Ishikawa (cell line): ENCODE results near the gene METTL25.

ENCODE experiments used
- CEBPB ChIP-seq: IDR thresholded peaks from 2 replicates; pipeline ENCODE4 v1.6.1; 2012
- EGR1 ChIP-seq: IDR thresholded peaks from 2 replicates; pipeline ENCODE4 v1.6.1; 2012
- EP300 ChIP-seq: IDR thresholded peaks from 2 replicates; pipeline ENCODE4 v1.6.1; 2012; ENCODE audit warnings: borderline replicate concordance
- RAD21 ChIP-seq: IDR thresholded peaks from 2 replicates; pipeline ENCODE4 v1.6.1; 2012; ENCODE audit warnings: low read depth
- REST ChIP-seq: IDR thresholded peaks from 2 replicates; pipeline ENCODE4 v1.6.1; 2012; ENCODE audit warnings: low read depth, mild to moderate bottlenecking
- TAF1 ChIP-seq: IDR thresholded peaks from 2 replicates; pipeline ENCODE4 v1.6.1; 2012; ENCODE audit warnings: low read depth, mild to moderate bottlenecking
- USF1 ChIP-seq: IDR thresholded peaks from 2 replicates; pipeline ENCODE4 v1.6.1; 2012

- TF ChIP-seq CEBPB (no peak), EP300 (no peak), EGR1 (no peak), RAD21 (no peak), USF1 (no peak), TAF1 (no peak), REST (no peak)
Observed at GRCh38 chr12:82366197-82366596, 7.9 kb downstream of the METTL25 start.
